HEK293 (cell line): ENCODE measurements around the gene AGR2.

Source experiments
- CTCF ChIA-PET: fragments of 350-600 bp; formaldehyde crosslinking; extraction: SDS; loops from one replicate; lab custom pipeline; 2021; ENCODE audit warnings: antibody characterized with exemption; lab: Yijun Ruan, JAX
- POLR2A ChIA-PET: fragments of 300-600 bp; formaldehyde crosslinking; extraction: SDS; loops from one replicate; lab custom pipeline; 2020; ENCODE audit warnings: antibody characterized with exemption, inconsistent platforms; lab: Yijun Ruan, JAX
- H3K27ac ChIP-seq: fragments of 200-500 bp; sonication (Bioruptor generic); 2 replicates; pipeline ENCODE4 v1.5.1; 2014; ENCODE audit warnings: low read depth, low read length, control low read depth, inconsistent platforms; ENCODE audit errors: extremely low read depth
- H3K36me3 ChIP-seq, 2 experiments: fragments of 200-500 bp in 1 of 2; sonication (Bioruptor generic) in 1 of 2; 1 replicate in 1 of 2; 2 replicates in 1 of 2; pipeline ENCODE4 v1.5.1; 2014 to 2017; ENCODE audit warnings: inconsistent platforms in 2 of 2, low read length in 2 of 2; ENCODE audit not compliant: control insufficient read depth in 2 of 2, insufficient read depth in 1 of 2
- H3K4me1 ChIP-seq: fragments of 200-500 bp; sonication (Bioruptor generic); 2 replicates; pipeline ENCODE4 v1.5.1; 2014; ENCODE audit warnings: mild to moderate bottlenecking, low read length, inconsistent platforms; ENCODE audit not compliant: control insufficient read depth, insufficient read depth
- H3K4me3 ChIP-seq: 2 replicates; pipeline ENCODE4 v1.5.1; 2011; ENCODE audit warnings: low read depth, mild to moderate bottlenecking, control low read depth, low read length, moderate library complexity
- H3K9me3 ChIP-seq: fragments of 200-500 bp; sonication (Bioruptor generic); 2 replicates; pipeline ENCODE4 v1.5.1; 2014; ENCODE audit warnings: low read depth, low read length, inconsistent platforms; ENCODE audit not compliant: control insufficient read depth, insufficient read depth
- SP3 ChIP-seq: fragments of 450-650 bp; formaldehyde crosslinking; IDR thresholded peaks from 2 replicates; pipeline ENCODE4 v1.5.1; 2016; ENCODE audit warnings: missing biosample characterization, missing genetic modification characterization
- ZBTB17 ChIP-seq: fragments of 450-650 bp; formaldehyde crosslinking; IDR thresholded peaks from 2 replicates; pipeline ENCODE4 v1.5.1; 2016; ENCODE audit warnings: missing biosample characterization, missing genetic modification characterization
- ZFP37 ChIP-seq: fragments of 450-650 bp; formaldehyde crosslinking; IDR thresholded peaks from 2 replicates; pipeline ENCODE4 v1.5.1; 2016; ENCODE audit warnings: missing biosample characterization, missing genetic modification characterization
- ZNF248 ChIP-seq: fragments of 450-650 bp; formaldehyde crosslinking; IDR thresholded peaks from 2 replicates; pipeline ENCODE4 v1.5.1; 2017; ENCODE audit warnings: missing biosample characterization, missing genetic modification characterization
- ZNF394 ChIP-seq: fragments of 450-650 bp; formaldehyde crosslinking; IDR thresholded peaks from 2 replicates; pipeline ENCODE4 v1.5.1; 2016; ENCODE audit warnings: missing biosample characterization, missing genetic modification characterization, mild to moderate bottlenecking, moderate library complexity, borderline replicate concordance
- ZNF398 ChIP-seq: fragments of 450-650 bp; formaldehyde crosslinking; IDR thresholded peaks from 2 replicates; pipeline ENCODE4 v1.5.1; 2017; ENCODE audit warnings: missing biosample characterization, missing genetic modification characterization
- ZNF596 ChIP-seq: fragments of 450-650 bp; IDR thresholded peaks from 2 replicates; pipeline ENCODE4 v1.5.0; 2018; ENCODE audit warnings: missing biosample characterization, mild to moderate bottlenecking, missing genetic modification characterization, moderate library complexity
- ZNF610 ChIP-seq: fragments of 450-650 bp; formaldehyde crosslinking; IDR thresholded peaks from 2 replicates; pipeline ENCODE4 v1.5.1; 2016; ENCODE audit warnings: missing biosample characterization, missing genetic modification characterization, borderline replicate concordance
- TF ChIP-seq, protein P1 (sequence below): fragments of 450-650 bp; formaldehyde crosslinking; IDR thresholded peaks from 2 replicates; pipeline ENCODE4 v1.5.1; 2016; ENCODE audit warnings: missing biosample characterization, missing genetic modification characterization
- TF ChIP-seq, protein P2 (sequence below): fragments of 450-650 bp; formaldehyde crosslinking; IDR thresholded peaks from 2 replicates; pipeline ENCODE4 v1.5.1; 2016; ENCODE audit warnings: missing biosample characterization, missing genetic modification characterization, borderline replicate concordance

AGR2 gene

DNA sequence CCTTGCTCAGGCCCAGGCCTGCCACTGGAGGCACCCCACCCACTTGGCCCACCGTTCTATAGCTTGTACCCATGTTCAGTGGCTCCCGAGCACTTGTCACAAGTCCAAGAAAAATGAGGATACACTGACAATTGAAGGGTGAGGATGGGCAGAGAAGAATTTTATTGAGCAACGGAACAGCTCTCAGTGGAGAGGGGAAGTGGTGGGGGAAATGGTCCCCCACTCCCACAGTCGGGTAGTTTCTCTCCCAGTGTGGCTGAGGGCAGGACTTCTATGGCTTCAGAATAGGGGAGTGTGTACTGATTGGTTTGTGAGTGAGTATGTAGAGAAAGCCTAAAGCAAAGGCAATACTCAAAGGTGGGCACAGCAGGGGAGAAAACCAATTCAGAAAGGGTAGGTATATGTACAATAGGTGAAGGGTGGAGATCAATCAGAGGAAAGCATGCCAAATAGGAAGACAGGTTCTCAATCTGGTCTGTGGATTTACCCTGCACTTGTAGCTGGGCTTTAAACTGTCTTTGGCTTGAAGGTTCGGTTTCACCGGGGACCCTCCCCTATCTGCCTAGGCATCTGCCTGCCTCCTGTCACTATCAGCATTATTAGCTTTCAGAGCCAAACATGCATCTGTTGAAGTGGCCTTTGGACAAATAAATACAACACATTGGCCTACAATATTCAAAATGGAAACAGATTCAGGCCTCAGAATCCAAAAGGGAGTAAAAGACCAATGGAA, 60.1 kb downstream of the AGR2 start:
- POLR2A ChIA-PET = no interaction called here
- CTCF ChIA-PET = interaction anchor here (0.6 kb wide), 1 partner anchor 261 kb away, joined by 4 read pairs; no protein-coding TSS in a partner anchor
- Histone ChIP-seq H3K9me3 (no peaks in the 10 kb centered on the region), H3K4me1 (peaks cover 14% of the 10 kb centered on the region), H3K27ac (no peak overlapping the region)
- TF ChIP-seq ZNF610 (tag by site-specific recombination) = no peak
- TF ChIP-seq SP3 (tag by site-specific recombination) = no peak
- TF ChIP-seq, protein P1, sequence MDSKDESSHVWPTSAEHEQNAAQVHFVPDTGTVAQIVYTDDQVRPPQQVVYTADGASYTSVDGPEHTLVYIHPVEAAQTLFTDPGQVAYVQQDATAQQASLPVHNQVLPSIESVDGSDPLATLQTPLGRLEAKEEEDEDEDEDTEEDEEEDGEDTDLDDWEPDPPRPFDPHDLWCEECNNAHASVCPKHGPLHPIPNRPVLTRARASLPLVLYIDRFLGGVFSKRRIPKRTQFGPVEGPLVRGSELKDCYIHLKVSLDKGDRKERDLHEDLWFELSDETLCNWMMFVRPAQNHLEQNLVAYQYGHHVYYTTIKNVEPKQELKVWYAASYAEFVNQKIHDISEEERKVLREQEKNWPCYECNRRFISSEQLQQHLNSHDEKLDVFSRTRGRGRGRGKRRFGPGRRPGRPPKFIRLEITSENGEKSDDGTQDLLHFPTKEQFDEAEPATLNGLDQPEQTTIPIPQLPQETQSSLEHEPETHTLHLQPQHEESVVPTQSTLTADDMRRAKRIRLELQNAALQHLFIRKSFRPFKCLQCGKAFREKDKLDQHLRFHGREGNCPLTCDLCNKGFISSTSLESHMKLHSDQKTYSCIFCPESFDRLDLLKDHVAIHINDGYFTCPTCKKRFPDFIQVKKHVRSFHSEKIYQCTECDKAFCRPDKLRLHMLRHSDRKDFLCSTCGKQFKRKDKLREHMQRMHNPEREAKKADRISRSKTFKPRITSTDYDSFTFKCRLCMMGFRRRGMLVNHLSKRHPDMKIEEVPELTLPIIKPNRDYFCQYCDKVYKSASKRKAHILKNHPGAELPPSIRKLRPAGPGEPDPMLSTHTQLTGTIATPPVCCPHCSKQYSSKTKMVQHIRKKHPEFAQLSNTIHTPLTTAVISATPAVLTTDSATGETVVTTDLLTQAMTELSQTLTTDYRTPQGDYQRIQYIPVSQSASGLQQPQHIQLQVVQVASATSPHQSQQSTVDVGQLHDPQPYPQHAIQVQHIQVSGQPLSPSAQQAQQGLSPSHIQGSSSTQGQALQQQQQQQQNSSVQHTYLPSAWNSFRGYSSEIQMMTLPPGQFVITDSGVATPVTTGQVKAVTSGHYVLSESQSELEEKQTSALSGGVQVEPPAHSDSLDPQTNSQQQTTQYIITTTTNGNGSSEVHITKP = peak; percentile 38; the same call in 1 of the 2 replicates
- no peak for TF ChIP-seq ZBTB17 (tag by site-specific recombination)
- TF ChIP-seq ZNF248 (tag by site-specific recombination) = no peak
- TF ChIP-seq ZNF596 (tag by site-specific recombination) = no peak
- TF ChIP-seq, protein P2, sequence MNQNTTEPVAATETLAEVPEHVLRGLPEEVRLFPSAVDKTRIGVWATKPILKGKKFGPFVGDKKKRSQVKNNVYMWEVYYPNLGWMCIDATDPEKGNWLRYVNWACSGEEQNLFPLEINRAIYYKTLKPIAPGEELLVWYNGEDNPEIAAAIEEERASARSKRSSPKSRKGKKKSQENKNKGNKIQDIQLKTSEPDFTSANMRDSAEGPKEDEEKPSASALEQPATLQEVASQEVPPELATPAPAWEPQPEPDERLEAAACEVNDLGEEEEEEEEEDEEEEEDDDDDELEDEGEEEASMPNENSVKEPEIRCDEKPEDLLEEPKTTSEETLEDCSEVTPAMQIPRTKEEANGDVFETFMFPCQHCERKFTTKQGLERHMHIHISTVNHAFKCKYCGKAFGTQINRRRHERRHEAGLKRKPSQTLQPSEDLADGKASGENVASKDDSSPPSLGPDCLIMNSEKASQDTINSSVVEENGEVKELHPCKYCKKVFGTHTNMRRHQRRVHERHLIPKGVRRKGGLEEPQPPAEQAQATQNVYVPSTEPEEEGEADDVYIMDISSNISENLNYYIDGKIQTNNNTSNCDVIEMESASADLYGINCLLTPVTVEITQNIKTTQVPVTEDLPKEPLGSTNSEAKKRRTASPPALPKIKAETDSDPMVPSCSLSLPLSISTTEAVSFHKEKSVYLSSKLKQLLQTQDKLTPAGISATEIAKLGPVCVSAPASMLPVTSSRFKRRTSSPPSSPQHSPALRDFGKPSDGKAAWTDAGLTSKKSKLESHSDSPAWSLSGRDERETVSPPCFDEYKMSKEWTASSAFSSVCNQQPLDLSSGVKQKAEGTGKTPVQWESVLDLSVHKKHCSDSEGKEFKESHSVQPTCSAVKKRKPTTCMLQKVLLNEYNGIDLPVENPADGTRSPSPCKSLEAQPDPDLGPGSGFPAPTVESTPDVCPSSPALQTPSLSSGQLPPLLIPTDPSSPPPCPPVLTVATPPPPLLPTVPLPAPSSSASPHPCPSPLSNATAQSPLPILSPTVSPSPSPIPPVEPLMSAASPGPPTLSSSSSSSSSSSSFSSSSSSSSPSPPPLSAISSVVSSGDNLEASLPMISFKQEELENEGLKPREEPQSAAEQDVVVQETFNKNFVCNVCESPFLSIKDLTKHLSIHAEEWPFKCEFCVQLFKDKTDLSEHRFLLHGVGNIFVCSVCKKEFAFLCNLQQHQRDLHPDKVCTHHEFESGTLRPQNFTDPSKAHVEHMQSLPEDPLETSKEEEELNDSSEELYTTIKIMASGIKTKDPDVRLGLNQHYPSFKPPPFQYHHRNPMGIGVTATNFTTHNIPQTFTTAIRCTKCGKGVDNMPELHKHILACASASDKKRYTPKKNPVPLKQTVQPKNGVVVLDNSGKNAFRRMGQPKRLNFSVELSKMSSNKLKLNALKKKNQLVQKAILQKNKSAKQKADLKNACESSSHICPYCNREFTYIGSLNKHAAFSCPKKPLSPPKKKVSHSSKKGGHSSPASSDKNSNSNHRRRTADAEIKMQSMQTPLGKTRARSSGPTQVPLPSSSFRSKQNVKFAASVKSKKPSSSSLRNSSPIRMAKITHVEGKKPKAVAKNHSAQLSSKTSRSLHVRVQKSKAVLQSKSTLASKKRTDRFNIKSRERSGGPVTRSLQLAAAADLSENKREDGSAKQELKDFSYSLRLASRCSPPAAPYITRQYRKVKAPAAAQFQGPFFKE (tag by site-specific recombination) = no peak
- no peak for TF ChIP-seq ZNF394 (tag by site-specific recombination)
- peak; percentile 59 for TF ChIP-seq ZNF398 (tag by site-specific recombination)
- TF ChIP-seq, all 188 proteins: peak for 2
- Histone ChIP-seq H3K4me3 (no peak overlapping the region), H3K36me3 (no peaks in the 10 kb centered on the region)

DNA sequence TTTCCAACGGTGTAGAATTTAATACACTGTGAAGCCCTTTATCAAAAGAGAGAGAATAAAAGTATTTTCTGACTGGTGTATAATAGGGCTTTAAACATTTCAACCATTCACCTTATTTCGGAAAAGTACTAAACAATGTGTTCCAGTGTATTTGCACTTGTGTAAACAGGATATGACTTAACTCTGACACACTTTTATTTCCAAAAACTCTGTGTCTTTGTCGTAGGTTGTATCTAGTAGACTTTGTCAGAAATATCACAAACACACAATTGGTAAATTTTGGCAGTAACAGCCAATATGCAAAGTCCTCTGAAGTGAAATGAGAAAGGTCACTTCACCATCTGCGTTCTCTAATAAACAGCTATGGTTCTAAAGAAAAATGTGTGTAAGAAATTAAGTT, 61.6 kb downstream of the AGR2 start:
- H3K9me3 ChIP-seq = no peaks in the 10 kb centered on the region
- H3K4me3 ChIP-seq = no peak overlapping the region
- ChIA-PET POLR2A (interaction anchor here (0.6 kb wide), 1 partner anchor 873 kb away, joined by 7 read pairs; no protein-coding TSS in a partner anchor), CTCF (interaction anchor here (0.6 to 1.0 kb wide), 3 partner anchors 14 to 1050 kb away, joined by 3 to 11 read pairs (median 3); no protein-coding TSS in a partner anchor)
- TF ChIP-seq ZFP37 (tag by site-specific recombination) = no peak
- H3K4me1 ChIP-seq = peaks cover 14% of the 10 kb centered on the region
- H3K36me3 ChIP-seq = no peaks in the 10 kb centered on the region
- H3K27ac ChIP-seq = no peak overlapping the region
